Upper lobe of right lung (tissue), 1 donor: ENCODE measurements around the gene COL4A3. TPM values are rescaled to one million over a fixed set of nuclear protein-coding genes. Genes with fewer than 3 reads are reported as not detected.

Experiments
- ATAC-seq: fragments of 200-7000 bp; cut with Tn5 transposase; one replicate; pipeline ENCODE4 v1.9.1; 2020; ENCODE audit warnings: mild to moderate bottlenecking, moderate library complexity
- DNase-seq: peaks from one replicate; pipeline ENCODE4 v3.0.0-alpha.2; 2020
- H3K27ac ChIP-seq: fragments of 200-600 bp; one replicate; pipeline ENCODE4 v1.8.0; 2022
- H3K27me3 ChIP-seq: fragments of 200-600 bp; one replicate; pipeline ENCODE4 v1.8.0; 2022; ENCODE audit warnings: mild to moderate bottlenecking
- H3K36me3 ChIP-seq: fragments of 200-600 bp; one replicate; pipeline ENCODE4 v1.8.0; 2022
- H3K4me1 ChIP-seq: fragments of 200-600 bp; one replicate; pipeline ENCODE4 v1.8.0; 2022
- H3K4me3 ChIP-seq: fragments of 200-600 bp; one replicate; pipeline ENCODE4 v1.8.0; 2022; ENCODE audit warnings: mild to moderate bottlenecking
- H3K9me3 ChIP-seq: fragments of 200-600 bp; one replicate; pipeline ENCODE4 v1.8.0; 2022
- CTCF ChIP-seq: fragments of 200-600 bp; IDR thresholded peaks from one replicate; pipeline ENCODE4 v1.8.0; 2022; ENCODE audit warnings: antibody characterized with exemption
- intact Hi-C: fragments of 100-400 bp; cut with DNase I; formaldehyde crosslinking; loops from one replicate; pipeline ENCODE4 v1.11.0; 2022
- total RNA-seq: library from RNA; stranded (reverse); fragmentation: NEBNext Ultra II Directional; extraction: Animal tissue kit (Norgen Biotek cat#: 25700); gene quantifications from one replicate; pipeline ENCODE4 v1.2.1, GENCODE V29; 2021
- donor health status: DM: no; HTN: yes; CAD: no; lungs with severe emphysema.

Gene COL4A3
- total RNA-seq, 1 donor from 2014 or later: 46.4 TPM

- H3K36me3 ChIP-seq: no peaks in the 10 kb centered on the region
- H3K4me3 ChIP-seq: no peak overlapping the region
- H3K9me3 ChIP-seq: no peaks in the 10 kb centered on the region
- DNase-seq (no peak), ATAC-seq (no peak)
- intact Hi-C loops: no loop called here
- no peak for TF ChIP-seq CTCF
- H3K27me3 ChIP-seq: no peaks in the 10 kb centered on the region
- no peak overlapping the region for H3K27ac ChIP-seq
- H3K4me1 ChIP-seq: no peaks in the 10 kb centered on the region
Measured at GRCh38 chr2:227252831-227253230, 88.4 kb downstream of the COL4A3 start.

DNA sequence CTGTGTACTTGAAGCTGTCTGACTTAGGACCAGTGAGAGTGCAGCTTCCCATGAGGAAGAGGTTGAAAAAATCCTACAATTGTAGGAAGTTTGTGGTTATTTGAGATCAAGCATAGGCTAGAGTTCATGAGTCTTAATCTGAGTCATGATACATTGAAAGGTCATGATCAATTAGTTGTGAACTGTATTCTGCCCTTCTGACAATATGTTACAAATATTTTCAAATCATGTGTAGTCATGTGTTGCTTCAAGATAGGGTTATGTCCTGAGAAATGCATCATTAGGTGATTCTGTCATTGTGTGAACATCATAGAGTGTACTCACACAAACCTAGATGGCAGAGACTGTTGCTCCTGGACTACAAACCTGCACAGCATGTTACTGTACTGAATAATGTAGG lies 92.2 kb downstream of the COL4A3 start:
- no peaks in the 10 kb centered on the region for H3K27me3 ChIP-seq
- no peak overlapping the region for H3K27ac ChIP-seq
- H3K4me3 ChIP-seq: no peak overlapping the region
- H3K36me3 ChIP-seq: no peaks in the 10 kb centered on the region
- DNase-seq (no peak), ATAC-seq (no peak)
- H3K4me1 ChIP-seq: no peaks in the 10 kb centered on the region
- TF ChIP-seq CTCF: no peak
- intact Hi-C loops: no loop called here
- no peaks in the 10 kb centered on the region for H3K9me3 ChIP-seq

DNA sequence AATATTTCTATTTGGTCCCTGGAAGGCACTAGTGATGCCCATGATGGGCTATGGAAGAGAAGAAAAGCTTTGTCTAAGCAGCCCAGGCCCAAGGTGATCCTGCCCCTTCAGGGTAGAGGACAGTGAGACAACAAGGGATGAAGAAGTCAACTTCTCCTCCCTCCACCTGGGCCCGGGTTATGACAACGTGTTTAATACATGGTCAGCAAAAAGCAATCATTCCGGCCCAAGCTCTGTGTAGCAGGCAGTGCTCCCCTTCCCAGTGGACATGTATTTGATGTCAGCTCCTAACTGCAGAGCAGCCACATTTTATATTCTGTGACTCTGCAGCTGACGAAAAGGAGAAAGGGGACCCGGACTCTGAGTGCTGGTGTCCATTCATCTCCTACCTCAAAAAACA lies 93.4 kb downstream of the COL4A3 start:
- intact Hi-C loops: no loop called here
- no peaks in the 10 kb centered on the region for H3K36me3 ChIP-seq
- H3K27ac ChIP-seq: no peak overlapping the region
- H3K4me1 ChIP-seq: no peaks in the 10 kb centered on the region
- H3K4me3 ChIP-seq: no peak overlapping the region
- no peak for DNase-seq
- no peak for ATAC-seq
- no peaks in the 10 kb centered on the region for H3K9me3 ChIP-seq
- no peak for TF ChIP-seq CTCF
- no peaks in the 10 kb centered on the region for H3K27me3 ChIP-seq

DNA sequence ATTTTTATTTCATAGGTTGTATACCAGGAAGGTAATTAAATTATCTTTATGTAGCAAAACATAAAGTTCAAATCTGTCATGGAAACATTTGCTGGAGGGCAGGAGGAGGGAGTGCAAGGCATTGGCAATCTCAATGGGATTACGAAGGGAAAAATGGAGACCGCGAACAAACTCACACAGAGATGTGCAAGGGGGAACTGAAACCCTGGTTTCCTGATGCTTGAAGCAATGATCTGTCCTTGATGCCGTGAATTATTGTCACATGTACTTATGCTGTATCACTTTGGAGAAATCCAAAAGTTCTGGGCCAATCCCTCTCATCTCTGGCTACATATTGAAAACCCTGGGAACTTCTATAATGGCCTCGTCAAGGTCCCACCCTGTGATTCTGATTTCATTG lies 95.6 kb downstream of the COL4A3 start:
- no peaks in the 10 kb centered on the region for H3K27me3 ChIP-seq
- intact Hi-C loops: no loop called here
- DNase-seq (no peak), ATAC-seq (no peak)
- no peak overlapping the region for H3K27ac ChIP-seq
- no peaks in the 10 kb centered on the region for H3K36me3 ChIP-seq
- H3K4me1 ChIP-seq: no peaks in the 10 kb centered on the region
- no peak overlapping the region for H3K4me3 ChIP-seq
- H3K9me3 ChIP-seq: no peaks in the 10 kb centered on the region
- TF ChIP-seq CTCF: no peak

DNA sequence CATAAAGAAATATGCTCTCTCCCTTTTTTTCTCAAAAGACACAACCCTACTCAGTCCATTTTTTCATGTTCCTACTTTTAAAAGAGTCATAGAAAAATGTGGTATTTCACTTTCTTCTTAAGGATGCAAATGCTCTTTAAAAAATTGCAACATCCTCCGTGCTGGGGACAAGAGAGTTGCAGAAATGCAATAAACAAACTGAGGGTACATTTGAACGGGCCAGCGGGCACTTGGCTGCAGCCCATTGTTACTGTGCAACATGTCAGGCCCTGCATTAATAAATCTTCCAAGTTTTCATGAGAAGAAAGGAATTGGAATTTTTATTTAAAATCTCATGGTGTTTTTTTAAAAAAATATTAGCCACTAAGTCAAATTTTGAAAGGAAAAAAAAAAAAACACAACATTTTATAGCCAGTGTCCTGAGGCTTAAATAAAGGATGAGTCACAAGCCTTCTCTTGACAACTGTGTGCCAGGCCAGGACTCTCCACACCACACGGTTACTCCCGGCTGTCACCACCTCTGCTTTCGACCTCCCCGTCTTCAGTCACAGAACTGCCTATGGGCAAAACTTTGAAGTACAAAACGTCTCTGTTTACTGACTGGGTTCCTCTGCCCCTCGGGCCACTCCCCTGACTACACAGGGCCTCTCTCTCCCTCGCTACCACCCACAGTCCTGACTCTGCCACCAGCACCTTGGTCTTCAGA lies 103.1 kb downstream of the COL4A3 start:
- Histone ChIP-seq H3K9me3 (no peaks in the 10 kb centered on the region), H3K4me1 (no peaks in the 10 kb centered on the region), H3K4me3 (no peak overlapping the region), H3K36me3 (no peaks in the 10 kb centered on the region), H3K27me3 (no peaks in the 10 kb centered on the region), H3K27ac (no peak overlapping the region)
- intact Hi-C loops: no loop called here
- no peak for TF ChIP-seq CTCF
- ATAC-seq (no peak), DNase-seq (no peak)

- H3K4me3 ChIP-seq: no peak overlapping the region
- H3K27ac ChIP-seq: no peak overlapping the region
- peaks cover 4% of the 10 kb centered on the region for H3K36me3 ChIP-seq
- TF ChIP-seq CTCF: no peak
- no peak for ATAC-seq
- no peak for DNase-seq
- H3K9me3 ChIP-seq: no peaks in the 10 kb centered on the region
- H3K4me1 ChIP-seq: no peaks in the 10 kb centered on the region
- intact Hi-C loops: no loop called here
- no peaks in the 10 kb centered on the region for H3K27me3 ChIP-seq
Measured at GRCh38 chr2:227280895-227281294, 116.5 kb downstream of the COL4A3 start.
